ENCODE measurements around the gene AKAP9.

- TF ChIP-seq CTCF (IDR thresholded peaks at IDR 0.05) = no peak
- no peak for TF ChIP-seq POLR2A (IDR thresholded peaks at IDR 0.05)
Observed at GRCh38 chr7:92039900-92040299, 99.2 kb downstream of the AKAP9 start.
